GM12878 (cell line): ENCODE measurements around the gene ELP6. TPM values are rescaled to one million over a fixed set of nuclear protein-coding genes. Genes with fewer than 3 reads are reported as not detected.

Experiments used
- CHD1 ChIP-seq: IDR thresholded peaks from 2 replicates; pipeline ENCODE4 v1.6.1; 2012; ENCODE audit warnings: low read depth, low read length, improper control_type of control experiment
- MXI1 ChIP-seq: fragments of 150-350 bp; IDR thresholded peaks from 2 replicates; pipeline ENCODE4 v1.6.1; 2011; ENCODE audit warnings: low read depth, mild to moderate bottlenecking, inconsistent platforms, low read length, improper control_type of control experiment
- MYC ChIP-seq: IDR thresholded peaks from 2 replicates; pipeline ENCODE4 v1.6.1; 2011; ENCODE audit warnings: mild to moderate bottlenecking, low read length, moderate library complexity, inconsistent platforms; ENCODE audit not compliant: insufficient read depth, insufficient replicate concordance, insufficient read length, severe bottlenecking
- NBN ChIP-seq: fragments of 450-650 bp; IDR thresholded peaks from 2 replicates; pipeline ENCODE4 v1.6.1; 2016
- PAX5 ChIP-seq: IDR thresholded peaks from 2 replicates; pipeline ENCODE4 v1.6.1; 2011; ENCODE audit warnings: low read depth, low read length, borderline replicate concordance
- POLR2AphosphoS5 ChIP-seq: IDR thresholded peaks from 2 replicates; pipeline ENCODE4 v1.6.1; 2011; ENCODE audit warnings: mild to moderate bottlenecking, low read length, inconsistent platforms
- SMAD1 ChIP-seq: fragments of 450-650 bp; IDR thresholded peaks from 2 replicates; pipeline ENCODE4 v1.6.1; 2018; ENCODE audit warnings: mild to moderate bottlenecking, low read depth; ENCODE audit not compliant: partially characterized antibody
- TARDBP ChIP-seq: IDR thresholded peaks from 2 replicates; pipeline ENCODE4 v1.6.1; 2016; ENCODE audit warnings: borderline replicate concordance
- WRNIP1 ChIP-seq: IDR thresholded peaks from 2 replicates; pipeline ENCODE4 v1.6.1; 2011; ENCODE audit warnings: low read depth, low read length, improper control_type of control experiment, borderline replicate concordance
- ZNF207 ChIP-seq: fragments of 450-650 bp; IDR thresholded peaks from 2 replicates; pipeline ENCODE4 v1.6.1; 2014; ENCODE audit warnings: antibody characterized with exemption, mild to moderate bottlenecking, borderline replicate concordance
- ZNF217 ChIP-seq: fragments of 450-650 bp; IDR thresholded peaks from 2 replicates; pipeline ENCODE4 v1.6.1; 2017; ENCODE audit warnings: antibody characterized with exemption, mild to moderate bottlenecking
- polyA plus RNA-seq, 11 experiments: library from polyadenylated mRNA; depleted of rRNA in 4 of 11; unstranded in 6 of 11; stranded (reverse) in 5 of 11; fragments of >200 nt; fragmentation: Nextera tagmentation in 4 of 11; fragmentation: Illumina TruSeq in 1 of 11; extraction: Ambion mirVana in 4 of 11; extraction: Trizol in 1 of 11; gene quantifications; 1 replicate in 1 of 11; 2 replicates in 10 of 11; pipeline versions ENCODE4 v1.2.1 to v1.2.3, GENCODE V29; 2011 to 2016; ENCODE audit warnings: inconsistent platforms in 2 of 11, missing spikeins in 2 of 11, low read depth in 1 of 11
- total RNA-seq, 4 experiments: library from RNA; depleted of rRNA in 3 of 4; stranded (reverse); fragments of >200 nt in 3 of 4; fragmentation: Illumina TruSeq in 1 of 4; extraction: Trizol in 1 of 4; gene quantifications; 2 replicates each; pipeline versions ENCODE4 v1.2.1 to v1.2.3, GENCODE V29; 2013 to 2021
- TF ChIP-seq, protein P1 (sequence below): fragments of 450-650 bp; IDR thresholded peaks from 2 replicates; pipeline ENCODE4 v1.6.1; 2016; ENCODE audit warnings: mild to moderate bottlenecking, moderate library complexity, borderline replicate concordance
- TF ChIP-seq, protein P2 (sequence below): fragments of 450-650 bp; IDR thresholded peaks from 2 replicates; pipeline ENCODE4 v1.6.1; 2017; ENCODE audit warnings: mild to moderate bottlenecking
- TF ChIP-seq, protein P3 (sequence below): IDR thresholded peaks from 2 replicates; pipeline ENCODE4 v1.6.1; 2011; ENCODE audit warnings: low read depth, low read length, improper control_type of control experiment, borderline replicate concordance
- TF ChIP-seq, protein P4 (sequence below): IDR thresholded peaks from 2 replicates; pipeline ENCODE4 v1.6.1; 2011; ENCODE audit warnings: borderline replicate concordance, low read depth, mild to moderate bottlenecking, moderate library complexity, low read length; ENCODE audit not compliant: insufficient read depth, poor library complexity, severe bottlenecking
- TF ChIP-seq, protein P5 (sequence below): fragments of 450-650 bp; conservative IDR thresholded peaks from 2 replicates; pipeline ENCODE4 v1.6.1; 2017; ENCODE audit warnings: mild to moderate bottlenecking, moderate library complexity
- TF ChIP-seq, protein P6 (sequence below): IDR thresholded peaks from 2 replicates; pipeline ENCODE4 v1.6.1; 2011; ENCODE audit warnings: borderline replicate concordance, low read depth, mild to moderate bottlenecking, moderate library complexity, mixed read lengths, low read length; ENCODE audit not compliant: insufficient read depth; ENCODE audit errors: extremely low read length

The ELP6 gene
- total and polyA plus RNA-seq, 10 of the 15 experiments (the other 5 are each of a cell fraction or from before 2014, with no cell fraction given), result 39.5 to 83.3 (median 50.2) TPM

DNA sequence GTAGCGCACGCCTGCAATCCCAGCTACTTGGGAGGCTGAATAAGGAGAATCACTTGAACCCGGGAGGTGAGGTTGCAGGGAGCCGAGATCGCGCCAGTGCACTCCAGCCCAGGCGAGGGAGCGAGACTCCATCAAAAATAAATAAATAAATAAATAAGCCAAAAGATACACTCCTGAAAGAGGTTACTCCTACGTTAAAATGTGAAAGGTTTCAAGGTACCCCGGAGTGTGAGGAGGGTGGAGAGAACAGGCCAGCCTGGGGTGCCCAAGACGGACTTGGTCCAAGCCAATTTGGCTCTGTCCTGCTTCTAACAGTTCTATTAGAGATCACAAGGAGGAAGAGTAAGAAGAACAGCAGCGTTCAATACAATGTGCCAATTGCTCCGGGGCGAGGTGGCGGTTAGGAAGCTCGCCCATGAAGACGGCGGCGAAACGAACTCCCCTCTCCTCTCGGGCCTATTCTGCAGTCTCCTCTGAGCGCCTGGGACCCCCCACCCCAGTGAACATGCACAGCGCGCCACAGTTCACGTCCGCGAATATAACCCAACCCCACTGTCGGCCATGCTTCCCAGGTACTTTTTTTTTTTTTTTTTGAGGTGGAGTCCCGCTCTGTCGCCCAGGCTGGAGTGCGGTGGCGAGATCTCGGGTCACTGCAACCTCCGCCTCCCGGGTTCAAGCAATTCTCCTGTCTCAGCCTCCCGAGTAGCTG, 942 bp downstream of the ELP6 start (continued):
- TF ChIP-seq, protein P1, sequence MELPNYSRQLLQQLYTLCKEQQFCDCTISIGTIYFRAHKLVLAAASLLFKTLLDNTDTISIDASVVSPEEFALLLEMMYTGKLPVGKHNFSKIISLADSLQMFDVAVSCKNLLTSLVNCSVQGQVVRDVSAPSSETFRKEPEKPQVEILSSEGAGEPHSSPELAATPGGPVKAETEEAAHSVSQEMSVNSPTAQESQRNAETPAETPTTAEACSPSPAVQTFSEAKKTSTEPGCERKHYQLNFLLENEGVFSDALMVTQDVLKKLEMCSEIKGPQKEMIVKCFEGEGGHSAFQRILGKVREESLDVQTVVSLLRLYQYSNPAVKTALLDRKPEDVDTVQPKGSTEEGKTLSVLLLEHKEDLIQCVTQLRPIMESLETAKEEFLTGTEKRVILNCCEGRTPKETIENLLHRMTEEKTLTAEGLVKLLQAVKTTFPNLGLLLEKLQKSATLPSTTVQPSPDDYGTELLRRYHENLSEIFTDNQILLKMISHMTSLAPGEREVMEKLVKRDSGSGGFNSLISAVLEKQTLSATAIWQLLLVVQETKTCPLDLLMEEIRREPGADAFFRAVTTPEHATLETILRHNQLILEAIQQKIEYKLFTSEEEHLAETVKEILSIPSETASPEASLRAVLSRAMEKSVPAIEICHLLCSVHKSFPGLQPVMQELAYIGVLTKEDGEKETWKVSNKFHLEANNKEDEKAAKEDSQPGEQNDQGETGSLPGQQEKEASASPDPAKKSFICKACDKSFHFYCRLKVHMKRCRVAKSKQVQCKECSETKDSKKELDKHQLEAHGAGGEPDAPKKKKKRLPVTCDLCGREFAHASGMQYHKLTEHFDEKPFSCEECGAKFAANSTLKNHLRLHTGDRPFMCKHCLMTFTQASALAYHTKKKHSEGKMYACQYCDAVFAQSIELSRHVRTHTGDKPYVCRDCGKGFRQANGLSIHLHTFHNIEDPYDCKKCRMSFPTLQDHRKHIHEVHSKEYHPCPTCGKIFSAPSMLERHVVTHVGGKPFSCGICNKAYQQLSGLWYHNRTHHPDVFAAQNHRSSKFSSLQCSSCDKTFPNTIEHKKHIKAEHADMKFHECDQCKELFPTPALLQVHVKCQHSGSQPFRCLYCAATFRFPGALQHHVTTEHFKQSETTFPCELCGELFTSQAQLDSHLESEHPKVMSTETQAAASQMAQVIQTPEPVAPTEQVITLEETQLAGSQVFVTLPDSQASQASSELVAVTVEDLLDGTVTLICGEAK, result no peak
- TF ChIP-seq ZNF207 (no peak), MYC (peak; percentile 19), PAX5 (no peak), TARDBP (no peak), WRNIP1 (no peak), ZNF217 (no peak), MXI1 (no peak), SMAD1 (peak; percentile 8), POLR2AphosphoS5 (0 out of 2 replicates have a peak, but pooled peaks have one; percentile 1), NBN (no peak), CHD1 (0 out of 2 replicates have a peak, but pooled peaks have one; percentile 37)
- TF ChIP-seq, protein P2, sequence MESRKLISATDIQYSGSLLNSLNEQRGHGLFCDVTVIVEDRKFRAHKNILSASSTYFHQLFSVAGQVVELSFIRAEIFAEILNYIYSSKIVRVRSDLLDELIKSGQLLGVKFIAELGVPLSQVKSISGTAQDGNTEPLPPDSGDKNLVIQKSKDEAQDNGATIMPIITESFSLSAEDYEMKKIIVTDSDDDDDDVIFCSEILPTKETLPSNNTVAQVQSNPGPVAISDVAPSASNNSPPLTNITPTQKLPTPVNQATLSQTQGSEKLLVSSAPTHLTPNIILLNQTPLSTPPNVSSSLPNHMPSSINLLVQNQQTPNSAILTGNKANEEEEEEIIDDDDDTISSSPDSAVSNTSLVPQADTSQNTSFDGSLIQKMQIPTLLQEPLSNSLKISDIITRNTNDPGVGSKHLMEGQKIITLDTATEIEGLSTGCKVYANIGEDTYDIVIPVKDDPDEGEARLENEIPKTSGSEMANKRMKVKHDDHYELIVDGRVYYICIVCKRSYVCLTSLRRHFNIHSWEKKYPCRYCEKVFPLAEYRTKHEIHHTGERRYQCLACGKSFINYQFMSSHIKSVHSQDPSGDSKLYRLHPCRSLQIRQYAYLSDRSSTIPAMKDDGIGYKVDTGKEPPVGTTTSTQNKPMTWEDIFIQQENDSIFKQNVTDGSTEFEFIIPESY, result no peak
- TF ChIP-seq, protein P3, sequence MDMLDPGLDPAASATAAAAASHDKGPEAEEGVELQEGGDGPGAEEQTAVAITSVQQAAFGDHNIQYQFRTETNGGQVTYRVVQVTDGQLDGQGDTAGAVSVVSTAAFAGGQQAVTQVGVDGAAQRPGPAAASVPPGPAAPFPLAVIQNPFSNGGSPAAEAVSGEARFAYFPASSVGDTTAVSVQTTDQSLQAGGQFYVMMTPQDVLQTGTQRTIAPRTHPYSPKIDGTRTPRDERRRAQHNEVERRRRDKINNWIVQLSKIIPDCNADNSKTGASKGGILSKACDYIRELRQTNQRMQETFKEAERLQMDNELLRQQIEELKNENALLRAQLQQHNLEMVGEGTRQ, result no peak
- TF ChIP-seq, protein P4, sequence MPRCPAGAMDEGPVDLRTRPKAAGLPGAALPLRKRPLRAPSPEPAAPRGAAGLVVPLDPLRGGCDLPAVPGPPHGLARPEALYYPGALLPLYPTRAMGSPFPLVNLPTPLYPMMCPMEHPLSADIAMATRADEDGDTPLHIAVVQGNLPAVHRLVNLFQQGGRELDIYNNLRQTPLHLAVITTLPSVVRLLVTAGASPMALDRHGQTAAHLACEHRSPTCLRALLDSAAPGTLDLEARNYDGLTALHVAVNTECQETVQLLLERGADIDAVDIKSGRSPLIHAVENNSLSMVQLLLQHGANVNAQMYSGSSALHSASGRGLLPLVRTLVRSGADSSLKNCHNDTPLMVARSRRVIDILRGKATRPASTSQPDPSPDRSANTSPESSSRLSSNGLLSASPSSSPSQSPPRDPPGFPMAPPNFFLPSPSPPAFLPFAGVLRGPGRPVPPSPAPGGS, result no peak
- TF ChIP-seq, protein P5, sequence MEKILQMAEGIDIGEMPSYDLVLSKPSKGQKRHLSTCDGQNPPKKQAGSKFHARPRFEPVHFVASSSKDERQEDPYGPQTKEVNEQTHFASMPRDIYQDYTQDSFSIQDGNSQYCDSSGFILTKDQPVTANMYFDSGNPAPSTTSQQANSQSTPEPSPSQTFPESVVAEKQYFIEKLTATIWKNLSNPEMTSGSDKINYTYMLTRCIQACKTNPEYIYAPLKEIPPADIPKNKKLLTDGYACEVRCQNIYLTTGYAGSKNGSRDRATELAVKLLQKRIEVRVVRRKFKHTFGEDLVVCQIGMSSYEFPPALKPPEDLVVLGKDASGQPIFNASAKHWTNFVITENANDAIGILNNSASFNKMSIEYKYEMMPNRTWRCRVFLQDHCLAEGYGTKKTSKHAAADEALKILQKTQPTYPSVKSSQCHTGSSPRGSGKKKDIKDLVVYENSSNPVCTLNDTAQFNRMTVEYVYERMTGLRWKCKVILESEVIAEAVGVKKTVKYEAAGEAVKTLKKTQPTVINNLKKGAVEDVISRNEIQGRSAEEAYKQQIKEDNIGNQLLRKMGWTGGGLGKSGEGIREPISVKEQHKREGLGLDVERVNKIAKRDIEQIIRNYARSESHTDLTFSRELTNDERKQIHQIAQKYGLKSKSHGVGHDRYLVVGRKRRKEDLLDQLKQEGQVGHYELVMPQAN, result no peak
- TF ChIP-seq, protein P6, sequence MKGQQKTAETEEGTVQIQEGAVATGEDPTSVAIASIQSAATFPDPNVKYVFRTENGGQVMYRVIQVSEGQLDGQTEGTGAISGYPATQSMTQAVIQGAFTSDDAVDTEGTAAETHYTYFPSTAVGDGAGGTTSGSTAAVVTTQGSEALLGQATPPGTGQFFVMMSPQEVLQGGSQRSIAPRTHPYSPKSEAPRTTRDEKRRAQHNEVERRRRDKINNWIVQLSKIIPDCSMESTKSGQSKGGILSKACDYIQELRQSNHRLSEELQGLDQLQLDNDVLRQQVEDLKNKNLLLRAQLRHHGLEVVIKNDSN, result no peak
